ENCODE measurements around the gene AOPEP.

The AOPEP gene

GRCh38 chr9:95067057-95067456 lies 340.6 kb downstream of the AOPEP start:
- TF ChIP-seq CTCF (IDR thresholded peaks at IDR 0.05; ENCODE audit: borderline replicate concordance, insufficient read depth, low read depth, low read length), result no peak
- H3K4me3 ChIP-seq (ENCODE audit: low read depth, low read length), result no peak overlapping the region

- no peak overlapping the region for H3K4me3 ChIP-seq (ENCODE audit: low read depth, low read length)
- no peak for TF ChIP-seq CTCF (IDR thresholded peaks at IDR 0.05; ENCODE audit: borderline replicate concordance, insufficient read depth, low read depth, low read length)
Measured at GRCh38 chr9:95067897-95068296, 341.4 kb downstream of the AOPEP start.

GRCh38 chr9:95070549-95071021 lies 344.1 kb downstream of the AOPEP start:
- TF ChIP-seq CTCF (IDR thresholded peaks at IDR 0.05; ENCODE audit: borderline replicate concordance, insufficient read depth, low read depth, low read length), result no peak
- H3K4me3 ChIP-seq (ENCODE audit: low read depth, low read length), result no peak overlapping the region

- H3K4me3 ChIP-seq (ENCODE audit: low read depth, low read length), result no peak overlapping the region
- TF ChIP-seq CTCF (IDR thresholded peaks at IDR 0.05; ENCODE audit: borderline replicate concordance, insufficient read depth, low read depth, low read length), result no peak
Measured at GRCh38 chr9:95071450-95071849, 345.0 kb downstream of the AOPEP start.

GRCh38 chr9:95071925-95072324 lies 345.4 kb downstream of the AOPEP start:
- no peak overlapping the region for H3K4me3 ChIP-seq (ENCODE audit: low read depth, low read length)

GRCh38 chr9:95073042-95073607 lies 346.6 kb downstream of the AOPEP start:
- no peak for TF ChIP-seq CTCF (IDR thresholded peaks at IDR 0.05; ENCODE audit: borderline replicate concordance, insufficient read depth, low read depth, low read length)
- no peak overlapping the region for H3K4me3 ChIP-seq (ENCODE audit: low read depth, low read length)

More at GRCh38 chr9:95071925-95072324, 345.4 kb downstream of the AOPEP start:
- no peak for TF ChIP-seq CTCF (IDR thresholded peaks at IDR 0.05; ENCODE audit: borderline replicate concordance, insufficient read depth, low read depth, low read length)

- TF ChIP-seq CTCF (IDR thresholded peaks at IDR 0.05; ENCODE audit: borderline replicate concordance, insufficient read depth, low read depth, low read length), result no peak
- no peak overlapping the region for H3K4me3 ChIP-seq (ENCODE audit: low read depth, low read length)
Measured at GRCh38 chr9:95073918-95074317, 347.4 kb downstream of the AOPEP start.

Data from GM12875 (cell line).